Large intestine (tissue), 3 donors: Measurements from ENCODE around the gene KCNK3. TPM values are rescaled to one million over a fixed set of nuclear protein-coding genes. Genes with fewer than 3 reads are reported as not detected.
"Not testable (repeated sequence)": the region's sequence is repeated elsewhere in the genome, so short reads cannot be mapped to it uniquely, and the experiment has no call there.

Source experiments
- DNase-seq, 2 donors: peaks; one replicate each; pipeline versions ENCODE4 v3.0.0 to v3.0.0-alpha.2; 2013
- H3K27ac ChIP-seq: one replicate; pipeline ENCODE4 v1.5.1; 2013; ENCODE audit warnings: low read length
- H3K27me3 ChIP-seq: 2 replicates; pipeline ENCODE4 v1.6.1; 2013; ENCODE audit warnings: low read length; ENCODE audit not compliant: control insufficient read depth, insufficient read depth
- H3K36me3 ChIP-seq: 2 replicates; pipeline ENCODE4 v1.6.1; 2013; ENCODE audit warnings: low read length; ENCODE audit not compliant: control insufficient read depth, insufficient read depth
- H3K4me1 ChIP-seq: one replicate; pipeline ENCODE4 v1.6.1; 2013; ENCODE audit warnings: low read length; ENCODE audit not compliant: control insufficient read depth, insufficient read depth
- H3K4me3 ChIP-seq: one replicate; pipeline ENCODE4 v1.5.1; 2013; ENCODE audit warnings: low read length
- H3K9me3 ChIP-seq: one replicate; pipeline ENCODE4 v1.6.1; 2013; ENCODE audit warnings: mild to moderate bottlenecking, low read depth, low read length, moderate library complexity; ENCODE audit not compliant: control insufficient read depth
- WGBS: methylation state at CpG from one replicate; pipeline ENCODE4 v1.1.5; 2013; ENCODE audit warnings: low lambda C conversion rate; ENCODE audit not compliant: insufficient coverage; 5-methylcytosine and 5-hydroxymethylcytosine counted together
- polyA plus RNA-seq: library from polyadenylated mRNA; unstranded; fragments of 120-200 nt; gene quantifications from one replicate; pipeline ENCODE4 v1.2.1, GENCODE V29; 2013

Gene KCNK3
- polyA plus RNA-seq, 1 donor, result 3.3 TPM

- DNase-seq, result no peak
- H3K4me1 ChIP-seq, result no peaks in the 10 kb centered on the region
- no CpG with 5 or more reads among the region's 1 CpG for WGBS
- no peaks in the 10 kb centered on the region for H3K36me3 ChIP-seq
- H3K27me3 ChIP-seq, result peaks cover 5% of the 10 kb centered on the region
- H3K9me3 ChIP-seq, result peaks cover 2% of the 10 kb centered on the region
- H3K4me3 ChIP-seq, result no peak overlapping the region
- no peak overlapping the region for H3K27ac ChIP-seq
Observed at GRCh38 chr2:26660363-26660962, 32.1 kb upstream of the KCNK3 start.

- not testable (repeated sequence) for H3K27ac ChIP-seq, H3K4me3 ChIP-seq, H3K9me3 ChIP-seq, H3K27me3 ChIP-seq, H3K4me1 ChIP-seq, DNase-seq, H3K36me3 ChIP-seq
- 90% methylated on average over 2 of the region's 21 CpGs for WGBS
Observed at GRCh38 chr2:26665296-26665695, 27.2 kb upstream of the KCNK3 start.

GRCh38 chr2:26666671-26667070, 25.9 kb upstream of the KCNK3 start:
- H3K4me1 ChIP-seq, result no peaks in the 10 kb centered on the region
- H3K9me3 ChIP-seq, result peaks cover 4% of the 10 kb centered on the region
- DNase-seq, result no peak
- 0% methylated on average over 1 of the region's 2 CpGs for WGBS
- no peak overlapping the region for H3K27ac ChIP-seq
- H3K4me3 ChIP-seq, result no peak overlapping the region
- peaks cover 4% of the 10 kb centered on the region for H3K27me3 ChIP-seq
- H3K36me3 ChIP-seq, result no peaks in the 10 kb centered on the region

- H3K27ac ChIP-seq, result no peak overlapping the region
- H3K4me3 ChIP-seq, result no peak overlapping the region
- peaks cover 4% of the 10 kb centered on the region for H3K9me3 ChIP-seq
- H3K27me3 ChIP-seq, result peaks cover 7% of the 10 kb centered on the region
- no peaks in the 10 kb centered on the region for H3K4me1 ChIP-seq
- no peaks in the 10 kb centered on the region for H3K36me3 ChIP-seq
- 100% methylated on average over 1 of the region's 4 CpGs for WGBS
- no peak for DNase-seq
Observed at GRCh38 chr2:26668041-26668440, 24.5 kb upstream of the KCNK3 start.

GRCh38 chr2:26668856-26669750, 23.4 kb upstream of the KCNK3 start:
- H3K9me3 ChIP-seq, result peaks cover 4% of the 10 kb centered on the region
- H3K4me3 ChIP-seq, result no peak overlapping the region
- DNase-seq, result no peak
- H3K36me3 ChIP-seq, result no peaks in the 10 kb centered on the region
- no peaks in the 10 kb centered on the region for H3K4me1 ChIP-seq
- H3K27ac ChIP-seq, result no peak overlapping the region
- no CpG with 5 or more reads among the region's 8 CpGs for WGBS
- H3K27me3 ChIP-seq, result peaks cover 7% of the 10 kb centered on the region

- no peaks in the 10 kb centered on the region for H3K36me3 ChIP-seq
- DNase-seq, result no peak
- H3K4me3 ChIP-seq, result no peak overlapping the region
- peaks cover 4% of the 10 kb centered on the region for H3K9me3 ChIP-seq
- H3K27ac ChIP-seq, result no peak overlapping the region
- no peaks in the 10 kb centered on the region for H3K4me1 ChIP-seq
- peaks cover 7% of the 10 kb centered on the region for H3K27me3 ChIP-seq
- WGBS, result no CpG with 5 or more reads among the region's 3 CpGs
Observed at GRCh38 chr2:26670171-26670570, 22.4 kb upstream of the KCNK3 start.

- Histone ChIP-seq H3K4me3 (no peak overlapping the region), H3K4me1 (no peaks in the 10 kb centered on the region), H3K9me3 (no peaks in the 10 kb centered on the region), H3K27ac (no peak overlapping the region), H3K27me3 (peaks cover 7% of the 10 kb centered on the region), H3K36me3 (no peaks in the 10 kb centered on the region)
- DNase-seq, result no peak
- 83% methylated on average over 1 of the region's 5 CpGs for WGBS
Observed at GRCh38 chr2:26670931-26671460, 21.5 kb upstream of the KCNK3 start.

GRCh38 chr2:26671691-26672090, 20.8 kb upstream of the KCNK3 start:
- Histone ChIP-seq H3K27ac (no peak overlapping the region), H3K4me3 (no peak overlapping the region), H3K27me3 (peaks cover 7% of the 10 kb centered on the region), H3K9me3 (no peaks in the 10 kb centered on the region), H3K4me1 (no peaks in the 10 kb centered on the region), H3K36me3 (no peaks in the 10 kb centered on the region)
- DNase-seq, result no peak
- WGBS, result no CpG with 5 or more reads among the region's 5 CpGs

GRCh38 chr2:26672112-26672817, 20.3 kb upstream of the KCNK3 start:
- no peaks in the 10 kb centered on the region for H3K36me3 ChIP-seq
- H3K27ac ChIP-seq, result no peak overlapping the region
- H3K9me3 ChIP-seq, result no peaks in the 10 kb centered on the region
- peaks cover 7% of the 10 kb centered on the region for H3K27me3 ChIP-seq
- no peaks in the 10 kb centered on the region for H3K4me1 ChIP-seq
- DNase-seq, result no peak
- WGBS, result no CpG with 5 or more reads among the region's 11 CpGs
- no peak overlapping the region for H3K4me3 ChIP-seq

GRCh38 chr2:26672818-26673393, 19.6 kb upstream of the KCNK3 start:
- no peak overlapping the region for H3K27ac ChIP-seq
- no peaks in the 10 kb centered on the region for H3K36me3 ChIP-seq
- no CpG with 5 or more reads among the region's 9 CpGs for WGBS
- peaks cover 9% of the 10 kb centered on the region for H3K27me3 ChIP-seq
- H3K4me3 ChIP-seq, result no peak overlapping the region
- no peaks in the 10 kb centered on the region for H3K9me3 ChIP-seq
- no peaks in the 10 kb centered on the region for H3K4me1 ChIP-seq
- DNase-seq, result no peak
